ENCODE measurements around the gene TAS2R41.

TAS2R41 gene

DNA sequence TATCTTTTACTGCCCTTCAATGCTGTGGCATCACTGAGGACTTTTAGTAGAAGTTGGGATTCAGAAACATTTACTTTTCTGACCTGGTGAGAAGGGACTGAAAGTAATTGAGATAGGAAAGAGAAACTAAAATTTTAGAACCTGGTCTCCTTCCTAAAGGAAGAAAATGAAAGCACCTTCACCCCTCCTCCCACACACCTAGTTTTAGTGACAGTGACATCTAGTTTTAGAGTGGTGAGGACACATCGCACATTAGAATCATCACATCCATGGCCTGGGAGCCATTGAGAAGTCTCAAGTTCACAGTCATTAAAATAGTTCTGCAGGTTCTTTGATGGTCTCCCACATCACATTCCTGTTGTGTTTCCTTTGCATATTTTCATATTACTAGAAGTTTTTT lies 16.1 kb downstream of the TAS2R41 start:
- DNase-seq (ENCODE audit: low read depth, low spot score) = no peak

DNA sequence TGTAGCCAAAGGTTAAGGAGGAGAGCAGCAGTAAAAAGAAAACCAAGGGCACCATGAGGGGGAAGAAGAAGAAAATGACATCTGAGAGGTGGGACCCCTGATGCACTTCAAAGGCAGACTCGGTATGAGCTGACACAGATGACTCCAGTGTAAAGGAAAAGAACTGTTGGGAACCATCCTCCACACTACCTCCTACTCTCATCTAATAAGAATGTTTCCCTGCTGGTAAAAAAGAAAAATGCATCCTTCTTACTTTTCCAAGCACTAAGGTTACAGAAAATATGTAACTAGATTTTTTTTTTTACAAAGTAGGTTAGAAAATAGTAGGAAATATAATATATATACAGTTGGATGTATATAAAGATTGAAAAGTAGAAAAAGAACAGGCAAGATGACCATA lies 16.9 kb downstream of the TAS2R41 start:
- no peak for DNase-seq (ENCODE audit: low read depth, low spot score)

DNA sequence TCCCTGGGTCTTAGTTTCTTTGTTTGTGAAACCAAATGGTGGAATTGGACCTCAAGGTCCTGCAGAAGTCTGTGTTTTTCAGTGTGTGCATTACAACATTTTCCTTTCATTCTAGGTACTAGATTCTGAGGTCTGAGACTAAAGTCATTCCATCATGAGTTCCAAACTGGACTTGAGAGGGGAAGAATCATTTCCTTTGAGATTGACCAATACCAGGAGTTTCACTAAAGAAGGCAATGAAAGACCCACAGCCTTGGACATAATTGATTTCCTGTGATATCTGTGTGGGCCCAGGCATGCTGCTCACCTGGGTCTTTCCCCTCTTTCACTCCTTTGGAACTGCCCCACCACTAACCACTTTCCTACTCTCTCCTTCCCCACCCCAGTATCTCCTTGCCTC lies 18.2 kb downstream of the TAS2R41 start:
- no peak for DNase-seq (ENCODE audit: low read depth, low spot score)

DNA sequence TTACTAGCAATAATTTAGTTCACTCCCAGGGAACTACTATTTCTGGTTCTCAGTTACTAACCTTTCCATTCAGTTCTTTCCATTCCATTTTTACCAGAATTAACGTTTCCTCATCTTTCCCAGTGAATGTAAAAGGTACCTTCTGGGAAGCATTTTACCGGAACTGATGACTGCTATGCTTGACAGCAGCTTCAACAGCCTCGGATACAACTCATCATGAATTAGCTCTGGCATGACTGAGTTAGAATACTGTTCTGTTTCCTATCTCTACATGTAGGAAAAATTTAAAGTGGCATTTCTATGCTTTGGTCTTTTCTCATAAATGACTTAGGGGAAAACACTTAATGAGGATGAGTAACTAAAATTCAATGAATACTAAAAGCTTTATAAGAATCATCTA lies 18.6 kb downstream of the TAS2R41 start:
- DNase-seq (ENCODE audit: low read depth, low spot score) = no peak

DNA sequence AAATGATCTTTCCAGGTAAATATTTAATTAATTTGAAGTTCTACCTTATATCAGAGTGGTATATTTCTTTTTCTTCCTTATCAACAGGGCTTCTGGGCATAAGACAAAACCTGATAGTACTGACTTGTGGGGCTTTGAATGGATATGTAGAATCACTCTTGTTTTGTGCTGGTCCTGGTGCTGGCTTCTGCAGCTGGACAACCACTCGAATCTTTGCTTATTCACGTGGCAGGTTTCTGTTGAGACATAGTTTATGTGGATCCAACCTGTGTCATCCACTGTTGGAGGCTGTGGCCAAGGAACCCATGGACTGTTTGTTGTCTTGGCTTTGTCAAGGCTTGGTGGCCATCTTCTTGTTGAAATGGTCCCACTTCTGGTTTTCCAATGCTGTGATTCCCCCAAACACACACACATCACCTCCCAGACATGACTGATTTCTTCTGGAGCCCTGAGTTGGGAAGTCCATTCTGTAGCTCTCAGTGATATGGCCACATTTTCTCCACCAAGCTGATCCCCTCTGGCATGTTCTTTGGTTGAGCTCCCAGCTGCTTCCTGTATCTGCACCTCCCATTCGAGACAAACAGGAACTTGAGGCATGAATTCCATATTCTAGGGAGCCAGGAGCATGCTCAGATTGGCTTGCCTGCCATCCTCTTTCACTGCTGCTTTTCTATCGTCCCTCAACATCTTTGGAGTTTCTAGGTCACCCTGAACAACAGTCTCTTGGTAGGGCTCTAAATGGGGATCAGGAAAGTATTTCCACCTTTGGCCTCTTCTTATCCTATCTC lies 19.5 kb downstream of the TAS2R41 start:
- no peak for DNase-seq (ENCODE audit: low read depth, low spot score)

DNA sequence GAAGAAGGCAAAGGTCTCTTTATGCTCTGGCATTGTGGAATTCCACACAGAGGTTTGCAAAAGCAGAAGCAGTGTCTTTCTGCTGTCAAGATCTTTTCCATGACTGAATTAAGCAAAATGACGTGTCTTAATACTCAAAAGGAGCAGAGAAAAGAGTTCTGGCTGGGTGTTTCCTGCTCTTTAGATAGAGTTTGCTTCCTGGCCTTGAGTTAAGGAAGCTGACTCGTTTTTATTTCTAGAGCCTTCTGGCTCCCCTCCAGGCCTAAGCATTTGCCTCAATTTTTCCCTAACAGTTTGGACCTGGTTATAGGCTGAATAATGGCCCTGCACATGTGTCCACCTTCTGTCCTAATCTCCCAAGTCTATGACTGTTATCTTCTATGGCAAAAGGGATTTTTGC lies 21.6 kb downstream of the TAS2R41 start:
- DNase-seq (ENCODE audit: low read depth, low spot score) = no peak

DNA sequence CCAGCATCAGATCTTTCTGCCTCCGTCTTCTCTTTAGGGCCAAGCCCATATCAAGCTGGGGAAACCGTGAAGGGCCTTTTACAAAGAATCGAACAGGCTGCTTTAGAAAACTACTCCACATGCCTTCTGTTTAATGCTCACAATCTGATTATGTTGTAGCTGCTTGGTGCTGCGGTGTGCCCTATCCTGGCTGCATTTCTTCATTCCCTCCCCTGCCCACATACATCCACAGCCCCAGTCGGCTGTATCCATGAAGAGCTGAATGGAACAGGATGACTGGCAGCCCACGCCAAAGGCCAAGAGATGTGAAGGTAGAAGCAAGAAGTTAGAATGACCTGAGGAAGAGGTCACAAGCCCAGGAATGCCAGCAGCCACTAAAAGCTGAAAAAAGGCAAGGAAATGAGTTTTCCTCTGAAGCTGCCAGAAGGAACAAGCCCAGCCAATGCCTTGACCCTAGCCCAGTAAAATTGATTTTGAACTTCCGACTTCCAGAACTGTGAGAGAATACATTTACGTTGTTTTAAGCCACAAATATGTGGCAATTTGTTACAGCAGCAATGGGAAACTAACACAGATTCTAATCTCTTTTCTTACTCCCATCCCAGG lies 22.2 kb downstream of the TAS2R41 start:
- no peak for DNase-seq (ENCODE audit: low read depth, low spot score)

DNA sequence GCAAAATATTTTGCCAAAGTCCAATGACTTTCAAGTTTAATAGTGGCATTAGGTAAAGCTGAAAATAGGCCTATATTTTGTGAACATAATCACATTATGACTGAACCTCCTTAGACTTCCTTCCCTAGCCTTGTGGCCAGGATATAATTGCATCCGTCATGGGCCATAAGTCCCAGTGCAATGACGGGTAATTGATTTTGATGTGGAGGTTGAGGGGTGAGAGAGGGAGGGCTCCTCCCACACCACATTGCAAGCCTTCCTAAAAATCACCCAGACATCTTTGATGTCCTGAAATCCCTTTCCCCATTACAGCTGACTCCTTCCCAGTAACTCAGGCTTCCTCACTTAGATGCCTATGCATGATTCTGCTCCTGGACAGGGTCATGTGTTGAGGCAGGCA lies 25.6 kb downstream of the TAS2R41 start:
- DNase-seq (ENCODE audit: low read depth, low spot score) = no peak

DNA sequence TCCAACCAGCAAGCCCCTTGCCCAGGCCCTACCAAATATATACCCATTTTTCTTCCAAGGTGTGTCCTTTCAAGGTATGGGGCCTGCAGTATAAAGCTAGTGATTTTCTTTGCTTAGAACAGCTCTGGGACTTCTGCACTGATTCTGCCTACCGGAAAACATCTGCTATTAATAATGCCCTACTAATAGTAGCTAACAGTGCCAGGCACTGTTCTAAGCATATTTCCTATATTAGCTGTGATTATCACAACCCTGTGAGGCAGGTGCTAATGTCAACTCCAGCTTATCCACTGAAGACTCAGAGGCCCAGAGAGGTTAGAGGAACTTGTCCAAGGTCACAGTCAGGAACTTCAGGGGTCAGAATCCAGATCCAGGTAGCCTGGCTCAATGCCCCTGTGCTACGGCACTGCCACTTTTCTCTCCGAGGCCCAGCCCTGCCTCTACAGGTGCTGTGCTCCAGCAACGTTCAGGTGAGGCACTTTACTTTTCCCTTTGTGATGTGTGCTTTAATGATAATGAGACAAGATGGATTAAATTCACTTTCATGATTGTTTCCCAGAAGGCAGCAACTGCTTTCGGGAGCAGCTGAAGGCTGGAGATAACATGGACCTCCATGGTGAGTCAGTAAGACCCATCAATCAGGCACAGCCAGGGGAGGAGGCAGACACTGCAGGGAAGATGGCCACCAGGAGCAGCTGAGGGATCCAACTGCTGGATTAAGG lies 26.7 kb downstream of the TAS2R41 start:
- DNase-seq (ENCODE audit: low read depth, low spot score) = no peak

DNA sequence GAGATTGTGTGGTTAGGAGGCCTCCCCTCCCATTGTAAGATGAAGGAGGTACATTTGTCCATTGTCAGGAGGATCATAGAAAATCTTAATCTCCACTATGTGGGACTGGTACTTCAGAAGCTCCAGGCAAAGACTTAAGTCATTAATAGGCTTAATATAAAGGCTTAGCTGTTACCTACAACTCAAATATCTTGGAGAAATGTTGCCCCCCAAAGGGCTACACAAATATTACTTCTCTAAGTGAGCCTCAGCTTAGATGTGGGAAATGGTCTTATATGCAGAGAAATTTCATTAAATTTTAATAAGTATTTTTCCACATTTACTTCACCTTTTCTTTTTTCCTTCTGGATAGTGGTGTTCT lies 27.2 kb downstream of the TAS2R41 start:
- no peak for DNase-seq (ENCODE audit: low read depth, low spot score)

DNA sequence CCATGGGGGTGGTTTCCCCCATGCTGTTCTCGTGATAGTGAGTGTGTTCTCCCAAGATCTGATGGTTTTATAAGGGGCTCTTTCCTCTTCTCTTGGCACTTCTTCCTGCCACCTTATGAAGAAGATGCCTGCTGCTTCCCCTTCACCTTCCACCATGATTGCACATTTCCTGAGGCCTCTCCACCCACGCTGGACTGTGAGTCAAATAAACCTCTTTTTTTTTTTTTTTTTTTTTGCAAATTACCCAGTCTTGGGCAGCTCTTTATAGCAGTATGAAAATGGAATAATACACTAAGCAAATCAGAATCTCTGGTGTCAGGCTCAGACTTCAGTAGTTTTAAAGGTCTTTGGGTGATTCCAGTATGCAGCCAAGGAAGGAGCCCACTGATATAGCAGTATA lies 28.2 kb downstream of the TAS2R41 start:
- DNase-seq (ENCODE audit: low read depth, low spot score) = no peak

DNA sequence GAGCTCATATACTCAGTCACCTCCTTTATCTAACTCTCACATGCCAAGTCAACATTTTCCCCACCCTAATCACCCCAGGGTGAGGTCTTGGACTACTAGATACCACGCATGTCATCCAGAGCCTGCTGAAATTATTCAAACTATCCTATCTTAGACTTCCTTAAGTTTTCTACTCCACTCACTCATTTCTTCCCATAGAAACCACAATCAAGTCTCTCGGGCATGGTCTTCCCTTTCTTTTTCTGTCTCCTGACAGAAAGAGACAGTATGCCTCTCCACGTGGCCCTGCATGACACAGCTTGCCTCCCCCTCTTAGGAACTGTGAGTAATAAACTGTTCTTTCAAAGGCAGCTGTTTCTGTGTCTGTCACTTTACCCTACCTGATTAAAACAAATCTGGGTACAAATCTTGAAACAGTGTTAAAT lies 29.4 kb downstream of the TAS2R41 start:
- no peak for DNase-seq (ENCODE audit: low read depth, low spot score)

DNA sequence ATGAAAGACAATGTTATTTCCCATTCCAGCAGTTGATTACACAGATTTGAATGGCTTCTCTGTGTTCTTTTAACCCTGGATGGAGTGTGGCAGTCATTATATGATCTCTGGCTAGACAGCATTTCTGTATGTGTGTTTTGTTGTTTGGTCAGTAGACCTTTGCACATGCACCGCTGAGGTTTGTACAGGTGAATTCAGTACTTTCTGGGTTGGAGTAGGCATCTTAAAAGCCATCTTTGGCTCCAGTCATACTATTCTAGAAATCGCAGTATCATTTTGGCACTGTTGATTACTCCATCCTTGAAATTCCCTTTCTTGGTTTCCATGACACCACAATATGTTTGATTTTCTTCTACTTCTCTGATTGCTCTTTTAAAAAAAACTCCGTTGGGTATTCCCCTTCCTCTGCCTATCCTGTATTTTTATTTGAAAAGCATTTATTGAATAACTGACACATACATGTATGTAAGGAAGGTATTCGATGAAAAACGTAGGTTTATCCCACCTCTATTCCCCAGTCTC lies 29.9 kb downstream of the TAS2R41 start:
- DNase-seq (ENCODE audit: low read depth, low spot score) = no peak

DNA sequence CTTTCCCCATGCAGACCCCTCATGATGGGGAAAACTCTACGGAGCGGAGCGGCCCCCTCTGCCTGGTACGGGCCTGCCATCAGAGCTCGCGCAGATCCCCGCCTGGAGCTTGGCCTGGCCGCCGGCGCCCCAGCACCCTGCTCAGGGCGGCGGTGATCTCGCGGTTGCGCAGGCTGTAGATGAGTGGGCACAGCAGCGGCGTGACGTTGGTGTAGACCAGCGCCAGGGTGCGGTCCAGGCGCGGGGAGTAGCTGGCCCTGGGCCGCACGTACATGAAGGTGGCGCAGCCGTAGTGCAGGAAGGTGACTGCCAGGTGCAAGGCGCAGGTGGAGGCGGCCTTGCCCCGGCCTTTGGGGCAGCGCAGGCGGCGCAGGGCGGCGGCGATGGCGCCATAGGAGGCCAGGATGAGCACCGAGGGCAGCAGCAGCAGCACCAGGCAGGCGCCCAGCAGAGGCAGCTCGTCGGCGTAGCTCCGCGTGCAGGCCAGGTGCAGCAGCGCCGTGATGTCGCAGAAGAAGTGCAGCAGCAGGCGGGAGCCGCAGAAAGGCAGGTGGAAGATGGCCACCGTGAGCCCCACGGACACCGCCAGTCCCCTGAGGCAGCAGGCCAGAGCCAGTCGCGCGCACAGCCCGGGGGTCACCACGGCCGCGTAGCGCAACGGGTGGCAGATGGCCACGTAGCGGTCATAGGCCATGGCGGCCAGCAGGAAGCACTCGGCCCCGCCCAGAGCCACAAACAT lies 33.4 kb downstream of the TAS2R41 start:
- DNase-seq (ENCODE audit: low read depth, low spot score) = no peak

DNA sequence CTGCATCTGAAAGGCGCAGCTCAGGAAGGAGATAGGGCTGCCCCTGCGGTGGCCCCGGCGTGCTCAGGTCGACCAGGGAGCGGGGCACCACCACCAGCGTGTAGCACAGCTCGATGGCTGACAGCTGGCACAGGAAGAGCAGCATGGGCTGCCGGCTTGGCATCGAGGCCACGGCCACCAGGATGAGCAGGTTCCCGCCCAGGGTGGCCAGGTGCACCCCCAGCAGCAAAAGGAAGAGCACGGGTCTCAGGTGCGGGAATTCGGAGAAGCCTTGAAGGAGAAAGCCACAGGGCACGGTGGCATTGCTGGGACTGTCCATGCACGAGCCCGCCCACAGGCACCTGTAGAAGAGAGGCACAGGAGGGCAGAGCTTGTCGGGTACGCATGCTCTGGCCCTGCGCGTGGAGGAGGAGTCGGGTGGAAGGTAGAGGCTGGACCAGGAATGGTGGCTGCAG lies 33.9 kb downstream of the TAS2R41 start:
- no peak for DNase-seq (ENCODE audit: low read depth, low spot score)

DNA sequence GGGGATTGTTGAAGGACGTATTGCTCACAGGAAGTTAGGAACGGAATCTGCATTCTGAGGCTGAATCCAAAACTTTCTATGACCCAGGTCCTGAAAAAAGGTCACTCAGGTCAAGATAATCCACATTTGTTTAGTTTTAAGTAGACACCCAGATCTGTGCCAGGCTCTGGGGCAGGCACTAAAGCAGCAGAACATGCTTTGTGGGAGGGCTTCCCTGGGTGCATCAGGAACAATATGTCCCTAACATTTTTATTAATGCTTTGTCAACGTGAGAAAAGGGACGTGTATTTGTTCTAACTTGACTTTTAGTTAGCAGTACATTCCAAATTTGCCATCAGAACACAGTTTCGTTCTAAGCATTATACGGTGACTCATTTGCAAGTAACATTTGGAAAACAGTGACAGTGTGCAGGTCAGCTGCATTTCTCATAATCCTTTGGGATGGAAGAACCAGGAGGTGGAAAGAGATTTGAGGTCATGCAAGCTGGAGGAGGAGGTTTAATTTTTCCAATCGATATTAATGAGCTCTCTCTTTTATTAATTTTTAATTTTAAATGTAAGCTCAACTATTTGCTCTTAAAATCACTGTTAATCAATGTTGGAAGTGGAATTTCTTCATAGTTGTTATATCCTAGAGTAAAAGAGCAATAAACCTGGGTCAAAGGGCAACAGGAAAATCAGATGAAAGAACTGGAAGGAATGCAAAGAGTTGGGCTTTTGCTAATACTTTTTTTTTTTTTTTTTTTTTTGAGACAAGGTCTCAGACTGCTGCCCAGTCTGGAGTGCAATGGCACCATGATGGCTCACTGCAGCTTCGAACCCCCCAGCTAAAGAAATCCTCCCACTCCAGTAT lies 35.0 kb downstream of the TAS2R41 start:
- no peak for DNase-seq (ENCODE audit: low read depth, low spot score)

DNA sequence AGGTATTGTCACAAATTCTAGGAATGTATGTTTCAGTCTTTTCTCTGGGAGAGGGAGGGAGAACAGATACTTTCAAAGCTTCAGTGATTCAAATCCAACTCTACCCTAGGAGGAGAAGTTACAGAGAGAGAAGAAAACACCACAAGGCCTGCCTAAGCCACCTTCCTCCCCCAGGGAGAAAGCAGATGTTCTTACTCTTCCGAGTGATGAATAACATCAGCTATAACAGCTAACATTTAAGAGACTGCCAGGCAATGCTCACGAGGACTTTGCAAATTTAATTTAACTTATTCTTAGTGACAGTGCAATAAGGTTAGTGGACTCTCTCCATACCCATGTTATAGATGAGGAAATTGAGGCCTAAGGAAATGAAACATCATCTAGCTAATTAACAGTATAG lies 36.8 kb downstream of the TAS2R41 start:
- no peak for DNase-seq (ENCODE audit: low read depth, low spot score)

DNA sequence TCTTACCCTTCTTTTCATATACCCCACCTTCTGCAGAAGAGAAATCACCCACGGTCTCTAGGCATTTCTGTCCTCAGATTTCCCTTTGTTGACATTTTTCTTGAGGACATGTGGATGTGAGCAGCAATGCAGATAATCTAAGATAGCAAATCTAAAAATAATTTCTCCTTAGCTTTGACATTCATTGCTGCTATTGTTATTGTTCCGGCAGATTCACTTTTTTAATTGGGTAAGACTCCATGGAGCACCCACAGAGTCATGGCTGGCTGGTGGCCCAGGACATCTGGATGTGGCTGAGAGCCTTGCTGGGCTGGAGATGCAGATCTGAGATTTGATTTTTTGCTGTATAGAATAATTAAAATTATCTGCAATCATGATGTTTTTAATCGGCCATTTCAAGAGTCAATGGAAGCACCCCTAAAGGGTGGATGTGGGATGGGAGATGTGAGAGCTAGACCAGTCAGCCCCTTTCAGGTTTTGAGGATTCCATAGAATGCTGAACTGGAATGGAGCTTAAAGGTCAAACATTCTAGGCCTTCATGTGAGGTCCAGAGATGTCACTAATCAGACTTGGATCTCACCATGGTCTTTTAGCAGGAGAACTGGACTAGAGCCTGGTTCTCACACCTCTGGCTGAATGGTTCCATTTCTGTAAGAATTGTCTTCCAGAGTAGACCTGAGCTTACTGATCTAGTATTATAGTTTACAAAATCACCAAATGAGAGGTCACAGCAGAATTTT lies 37.5 kb downstream of the TAS2R41 start:
- DNase-seq (ENCODE audit: low read depth, low spot score) = no peak

DNA sequence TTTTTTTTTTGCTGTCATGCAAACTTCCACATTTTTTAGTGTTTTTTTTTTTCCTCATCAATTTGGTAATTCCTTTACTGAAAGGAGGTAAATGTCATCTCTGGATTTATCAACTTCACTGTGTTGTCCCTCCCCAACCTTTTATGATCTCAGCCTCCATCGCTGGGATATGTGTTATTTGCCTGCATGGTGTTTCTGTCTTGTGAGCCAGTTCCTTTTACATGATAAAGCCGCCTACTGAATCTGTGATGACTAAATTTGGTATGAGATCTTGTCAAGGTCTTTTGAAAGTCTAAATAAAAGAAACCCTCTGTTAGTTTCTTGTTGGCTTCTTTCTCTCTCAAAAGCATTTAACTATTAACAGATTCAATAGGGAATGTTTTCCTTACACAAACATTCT lies 39.3 kb downstream of the TAS2R41 start:
- DNase-seq (ENCODE audit: low read depth, low spot score) = no peak

DNA sequence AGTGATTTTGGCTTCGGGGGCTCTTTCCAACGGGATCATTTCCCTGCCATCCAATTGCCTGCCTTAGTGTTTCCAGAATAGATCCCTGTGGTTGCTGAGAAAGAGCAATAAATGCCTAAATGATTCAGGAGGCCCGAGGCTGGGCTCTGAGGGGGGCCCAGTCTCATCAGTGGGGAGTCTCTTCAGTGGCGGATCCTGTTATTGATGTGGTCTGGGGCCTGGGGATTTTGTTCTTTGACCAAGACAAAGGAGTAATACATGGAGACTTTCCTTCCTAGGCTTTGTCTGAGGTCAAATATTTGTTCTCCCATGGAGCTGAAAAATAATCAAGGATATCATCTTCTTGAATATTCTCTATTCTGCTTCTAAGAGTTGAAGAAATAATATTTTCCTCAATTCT lies 40.8 kb downstream of the TAS2R41 start:
- no peak for DNase-seq (ENCODE audit: low read depth, low spot score)
